Measurements from ENCODE around the gene NMRK2. TPM values are rescaled to one million over a fixed set of nuclear protein-coding genes. Genes with fewer than 3 reads are reported as not detected.
"Not testable (repeated sequence)": the region's sequence is repeated elsewhere in the genome, so short reads cannot be mapped to it uniquely, and the experiment has no call there.

Gene NMRK2
- total RNA-seq, 2 experiments from 2014 or later = not detected

DNA sequence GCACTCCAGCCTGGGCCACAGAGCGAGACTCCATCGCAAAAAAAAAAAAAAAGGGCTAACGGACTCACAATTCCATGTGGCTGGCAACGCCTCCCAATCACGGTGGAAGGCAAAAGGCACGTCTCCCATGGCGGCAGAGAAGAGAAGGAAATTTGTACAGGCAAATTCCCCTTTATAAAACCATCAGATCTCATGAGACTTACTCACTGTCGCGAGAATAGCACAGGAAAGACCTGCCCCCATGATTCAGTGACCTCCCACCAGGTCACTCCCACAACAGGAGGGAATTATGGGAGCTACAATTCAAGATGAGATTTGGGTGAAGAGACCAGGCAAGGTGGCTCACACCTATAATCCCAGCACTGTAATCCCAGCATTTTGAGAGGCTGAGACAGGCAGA, 18.7 kb upstream of the NMRK2 start:
- Mint-ChIP-seq H3K27ac (no peak overlapping the region), H3K27me3 (peaks cover 5% of the 10 kb centered on the region), H3K9me3 (peaks cover 3% of the 10 kb centered on the region), H3K4me1 (no peaks in the 10 kb centered on the region), H3K4me3 (no peak overlapping the region), H3K36me3 (no peaks in the 10 kb centered on the region)
- no peak for DNase-seq

DNA sequence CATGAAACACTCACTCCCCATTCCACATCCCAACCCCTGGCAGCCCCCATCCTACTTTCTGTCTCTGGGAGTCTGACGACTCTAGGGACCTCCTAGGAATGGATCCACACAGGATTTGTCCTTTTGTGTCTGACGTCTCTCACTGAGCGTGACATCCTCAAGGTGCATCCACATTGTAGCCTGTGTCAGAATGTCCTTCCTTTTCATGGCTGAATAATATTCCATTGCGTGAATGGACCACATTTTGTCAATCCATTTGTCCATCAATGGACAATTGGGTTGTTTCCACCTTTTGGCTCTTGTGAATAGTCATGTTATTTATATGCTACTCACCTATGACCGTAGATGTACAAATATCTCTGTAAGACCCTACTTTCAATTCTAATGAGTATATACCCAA, 16.8 kb upstream of the NMRK2 start:
- Mint-ChIP-seq H3K4me1 (no peaks in the 10 kb centered on the region), H3K36me3 (no peaks in the 10 kb centered on the region), H3K27me3 (peaks cover 9% of the 10 kb centered on the region), H3K4me3 (no peak overlapping the region), H3K9me3 (peaks cover 4% of the 10 kb centered on the region), H3K27ac (no peak overlapping the region)
- no peak for DNase-seq

DNA sequence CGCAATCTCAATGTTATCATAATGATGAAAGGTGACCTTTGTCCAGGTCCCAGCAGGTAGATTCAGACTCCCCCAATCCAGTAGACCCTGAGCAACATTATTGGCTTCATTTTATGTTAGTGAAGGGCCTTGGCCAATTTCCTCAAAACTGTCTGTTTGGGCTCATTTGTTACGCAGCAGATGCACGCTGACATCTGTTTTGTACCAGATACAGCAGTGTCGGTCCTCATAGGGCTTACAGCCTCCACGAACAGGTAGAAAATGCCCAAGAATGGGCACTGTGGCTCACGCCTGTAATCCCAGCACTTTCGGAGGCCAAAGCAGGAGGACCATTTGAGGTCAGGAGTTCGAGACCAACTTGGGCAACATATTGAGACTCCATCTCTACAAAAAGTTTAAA, 13.1 kb upstream of the NMRK2 start:
- H3K36me3 Mint-ChIP-seq = no peaks in the 10 kb centered on the region
- no peaks in the 10 kb centered on the region for H3K4me1 Mint-ChIP-seq
- H3K9me3 Mint-ChIP-seq = peaks cover 9% of the 10 kb centered on the region
- no peak overlapping the region for H3K4me3 Mint-ChIP-seq
- DNase-seq = no peak
- H3K27ac Mint-ChIP-seq = no peak overlapping the region
- peaks cover 9% of the 10 kb centered on the region for H3K27me3 Mint-ChIP-seq

DNA sequence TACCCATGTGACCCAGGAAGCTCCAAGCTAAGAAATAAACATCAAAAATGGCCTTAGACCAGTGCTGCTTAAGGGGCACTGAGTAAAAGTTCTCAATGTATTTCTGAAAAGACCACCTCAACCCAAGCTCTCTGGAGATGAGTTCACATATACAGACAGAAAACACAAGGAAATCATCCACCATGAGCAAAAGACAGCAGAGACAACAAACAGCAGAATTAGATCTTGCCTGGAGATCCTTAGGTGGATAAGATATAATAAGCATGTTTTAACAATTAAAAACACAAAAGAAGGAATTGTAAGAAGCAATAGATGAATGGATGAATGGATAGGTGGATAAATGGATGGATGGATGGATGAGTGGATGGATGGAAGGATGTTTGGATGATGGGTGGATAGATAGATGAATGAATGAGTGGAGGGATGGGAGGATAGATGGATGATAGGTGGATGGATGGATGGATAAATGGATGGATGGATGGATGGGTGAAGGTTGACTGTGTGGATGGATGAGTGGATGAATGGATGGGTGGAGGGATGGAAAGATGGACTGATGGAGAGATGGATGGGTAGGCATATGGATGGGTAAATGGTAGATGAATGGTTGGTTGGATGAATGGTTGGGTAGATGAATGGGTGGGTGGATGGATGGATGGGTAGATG, 9.6 kb upstream of the NMRK2 start:
- DNase-seq = no peak
- no peaks in the 10 kb centered on the region for H3K4me1 Mint-ChIP-seq
- no peak overlapping the region for H3K4me3 Mint-ChIP-seq
- H3K9me3 Mint-ChIP-seq = peaks cover 10% of the 10 kb centered on the region
- no peaks in the 10 kb centered on the region for H3K36me3 Mint-ChIP-seq
- peaks cover 9% of the 10 kb centered on the region for H3K27me3 Mint-ChIP-seq
- no peak overlapping the region for H3K27ac Mint-ChIP-seq

DNA sequence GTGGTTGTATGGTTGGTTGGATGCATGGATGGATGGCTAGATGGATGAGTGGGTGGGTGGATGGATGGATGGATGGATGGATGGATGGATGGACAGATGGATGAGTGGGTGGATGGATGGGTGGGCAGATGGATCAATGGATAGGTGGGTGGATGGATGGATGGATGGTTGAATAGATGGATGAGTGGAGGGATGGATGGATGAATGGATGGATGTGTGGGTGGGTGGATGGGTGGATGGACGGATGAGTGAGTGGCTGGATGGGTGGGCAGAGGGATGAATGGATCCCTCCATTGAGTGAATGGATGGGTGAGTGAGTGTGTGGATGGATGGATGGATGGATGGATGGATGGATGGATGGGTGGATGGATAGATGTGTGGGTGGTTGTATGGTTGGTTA, 9.0 kb upstream of the NMRK2 start:
- Mint-ChIP-seq H3K36me3 (no peaks in the 10 kb centered on the region), H3K27ac (no peak overlapping the region), H3K4me1 (no peaks in the 10 kb centered on the region), H3K4me3 (no peak overlapping the region), H3K27me3 (peaks cover 9% of the 10 kb centered on the region), H3K9me3 (peaks cover 10% of the 10 kb centered on the region)
- DNase-seq = no peak

DNA sequence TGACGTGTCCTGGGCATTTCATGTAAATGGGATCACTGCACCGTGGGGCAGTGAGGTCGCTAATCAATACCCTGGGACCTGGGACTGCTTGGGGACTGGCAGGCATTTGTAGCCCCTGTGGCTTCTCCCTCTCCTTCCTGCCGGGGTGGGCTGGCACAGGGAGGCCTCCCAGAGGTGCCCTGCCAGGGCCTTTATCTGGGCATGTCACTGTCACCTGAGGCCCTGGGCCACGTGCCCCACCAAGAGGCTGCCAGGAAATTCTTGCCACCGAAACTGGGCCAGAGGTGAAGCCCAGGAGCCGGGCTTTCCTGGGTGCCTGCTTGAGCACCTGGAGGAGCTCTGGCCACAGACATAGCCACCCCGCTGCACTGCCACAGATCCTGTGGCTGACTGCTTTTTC, 1.8 kb upstream of the NMRK2 start:
- Mint-ChIP-seq H3K4me1 (no peaks in the 10 kb centered on the region), H3K4me3 (no peak overlapping the region), H3K27me3 (peaks cover 32% of the 10 kb centered on the region), H3K9me3 (no peaks in the 10 kb centered on the region), H3K27ac (no peak overlapping the region), H3K36me3 (no peaks in the 10 kb centered on the region)
- DNase-seq = no peak

DNA sequence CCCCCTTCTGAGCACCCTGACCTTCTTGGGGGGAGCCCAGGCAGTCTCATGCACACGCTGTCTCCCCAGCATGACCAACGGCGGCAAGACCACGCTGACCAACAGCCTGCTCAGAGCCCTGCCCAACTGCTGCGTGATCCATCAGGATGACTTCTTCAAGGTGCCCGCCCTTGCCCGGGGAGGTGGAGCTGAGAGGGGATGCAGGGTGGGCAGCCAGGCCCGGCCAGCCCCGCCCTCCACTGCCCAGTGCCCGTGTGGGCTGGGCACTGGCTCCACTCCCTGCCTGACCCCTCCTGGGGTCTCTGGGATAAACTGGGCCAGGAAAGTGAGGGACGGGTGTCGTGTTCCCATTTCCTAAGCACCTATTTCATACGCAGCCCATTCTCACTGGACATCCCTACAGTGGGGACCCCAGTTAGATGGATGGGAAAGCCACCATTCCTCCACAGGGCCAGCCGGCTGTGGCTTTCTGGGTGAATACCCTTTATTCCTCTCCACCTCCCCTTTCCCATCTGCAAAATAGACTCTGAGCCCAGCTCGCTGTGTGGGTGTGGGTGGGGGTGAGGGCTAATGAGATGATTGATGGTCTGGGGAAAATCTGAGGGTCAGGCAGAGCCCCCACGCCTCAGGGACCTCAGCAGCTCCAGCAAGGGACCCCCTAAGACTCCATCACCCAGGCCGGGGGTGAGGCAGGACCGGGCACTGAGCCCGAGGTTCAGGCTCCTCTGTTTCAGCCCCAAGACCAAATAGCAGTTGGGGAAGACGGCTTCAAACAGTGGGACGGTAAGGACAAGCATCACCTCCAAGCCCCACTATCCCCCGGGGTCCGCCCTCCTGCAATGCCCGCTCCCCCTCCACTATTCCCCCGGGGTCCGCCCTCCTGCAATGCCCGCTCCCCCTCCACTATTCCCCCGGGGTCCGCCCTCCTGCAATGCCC, 3.9 kb downstream of the NMRK2 start:
- H3K4me1 Mint-ChIP-seq = no peaks in the 10 kb centered on the region
- H3K36me3 Mint-ChIP-seq = no peaks in the 10 kb centered on the region

DNA sequence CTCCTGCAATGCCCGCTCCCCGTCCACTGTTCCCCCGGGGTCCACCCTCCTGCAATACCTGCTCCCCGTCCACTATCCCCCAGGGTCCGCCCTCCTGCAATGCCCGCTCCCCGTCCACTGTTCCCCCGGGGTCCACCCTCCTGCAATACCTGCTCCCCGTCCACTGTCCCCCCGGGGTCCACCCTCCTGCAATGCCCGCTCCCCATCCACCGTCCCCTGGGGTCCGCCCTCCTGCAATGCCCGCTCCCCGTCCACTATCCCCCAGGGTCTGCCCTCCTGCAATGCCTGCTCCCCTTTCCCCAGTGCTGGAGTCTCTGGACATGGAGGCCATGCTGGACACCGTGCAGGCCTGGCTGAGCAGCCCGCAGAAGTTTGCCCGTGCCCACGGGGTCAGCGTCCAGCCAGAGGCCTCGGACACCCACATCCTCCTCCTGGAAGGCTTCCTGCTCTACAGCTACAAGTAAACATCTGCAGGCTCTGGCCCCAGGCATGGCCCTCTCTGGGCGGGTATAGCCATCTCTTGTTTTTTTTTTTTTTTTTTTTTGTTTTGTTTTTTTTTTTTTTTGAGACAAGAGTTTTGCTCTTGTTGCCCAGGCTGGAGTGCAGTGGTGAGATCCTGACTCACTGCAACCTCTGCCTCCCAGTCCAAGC, 5.6 kb downstream of the NMRK2 start:
- H3K27ac Mint-ChIP-seq, DNase-seq, H3K4me1 Mint-ChIP-seq, H3K36me3 Mint-ChIP-seq, H3K4me3 Mint-ChIP-seq, H3K9me3 Mint-ChIP-seq: not testable (repeated sequence)
- peaks cover 20% of the 10 kb centered on the region for H3K27me3 Mint-ChIP-seq

More for the DNA sequence above, 3.9 kb downstream of the NMRK2 start:
- Mint-ChIP-seq H3K4me3 (no peak overlapping the region), H3K9me3 (no peaks in the 10 kb centered on the region), H3K27ac (no peak overlapping the region), H3K27me3 (peaks cover 28% of the 10 kb centered on the region)
- no peak for DNase-seq

DNA sequence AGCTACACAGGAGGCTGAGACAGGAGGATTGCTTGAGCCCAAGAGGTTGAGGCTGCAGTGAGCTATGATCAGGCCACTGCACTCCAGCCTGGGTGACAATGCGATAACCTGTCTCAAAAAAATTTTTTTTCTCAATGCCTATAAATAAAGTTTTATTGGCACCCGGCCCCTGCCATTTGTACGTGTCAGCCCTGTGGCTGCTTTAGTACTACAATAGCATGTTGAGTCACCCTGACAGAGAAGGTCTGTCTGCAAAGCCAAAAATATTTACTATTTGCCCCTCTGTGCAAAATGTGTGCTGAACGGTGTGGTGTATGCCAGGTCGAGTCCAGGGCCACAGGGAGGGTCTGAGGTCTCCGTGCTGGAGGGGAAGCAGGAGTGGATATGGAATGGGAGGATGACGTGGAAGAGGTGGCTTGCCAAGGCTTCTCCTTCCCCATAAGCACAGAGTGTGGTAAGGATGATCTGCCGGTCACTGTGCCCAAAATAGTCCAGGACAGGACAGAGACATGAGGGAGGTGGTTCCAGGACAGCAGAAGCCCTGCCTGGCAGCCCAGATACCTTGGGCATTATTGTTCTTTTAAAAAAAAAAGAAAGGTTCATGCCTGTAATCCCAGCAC, 10.0 kb downstream of the NMRK2 start:
- no peaks in the 10 kb centered on the region for H3K36me3 Mint-ChIP-seq
- no peak overlapping the region for H3K27ac Mint-ChIP-seq
- H3K4me3 Mint-ChIP-seq = no peak overlapping the region
- H3K4me1 Mint-ChIP-seq = no peaks in the 10 kb centered on the region
- no peaks in the 10 kb centered on the region for H3K27me3 Mint-ChIP-seq
- DNase-seq = no peak
- H3K9me3 Mint-ChIP-seq = no peaks in the 10 kb centered on the region

DNA sequence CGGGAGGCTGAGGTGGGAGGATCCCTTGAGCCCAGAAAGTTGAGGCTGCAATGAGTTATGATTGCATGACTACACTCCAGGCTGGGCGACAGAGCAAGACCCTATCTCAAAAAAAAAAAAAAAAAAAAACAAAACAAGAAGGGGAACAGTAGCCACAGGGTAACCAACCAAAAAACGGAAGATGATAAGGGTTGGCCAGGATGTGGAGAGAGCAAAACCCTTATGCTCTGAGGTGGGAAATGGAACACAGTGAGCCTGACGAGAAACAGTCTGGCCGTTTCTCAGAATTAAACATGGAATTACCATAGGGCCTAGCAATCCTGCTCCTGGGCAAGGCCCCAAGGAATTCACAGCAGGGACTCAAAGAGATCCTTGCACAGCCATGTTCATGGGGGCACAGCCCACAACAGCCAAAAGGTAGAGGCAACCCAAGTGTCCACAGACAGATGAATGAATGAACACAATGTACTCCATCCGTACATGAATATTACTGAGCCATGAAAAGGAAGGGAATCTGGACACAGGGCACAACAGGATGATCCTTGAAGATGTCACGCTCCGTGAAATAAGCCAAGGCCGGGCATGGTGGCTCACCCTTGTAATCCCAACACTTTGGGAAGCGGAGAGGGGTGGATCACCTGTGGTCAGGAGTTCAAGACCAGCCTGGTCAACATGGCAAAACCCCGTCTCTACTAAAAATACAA, 11.3 kb downstream of the NMRK2 start:
- Mint-ChIP-seq H3K4me3 (no peak overlapping the region), H3K4me1 (no peaks in the 10 kb centered on the region), H3K27ac (no peak overlapping the region), H3K27me3 (no peaks in the 10 kb centered on the region), H3K9me3 (no peaks in the 10 kb centered on the region), H3K36me3 (no peaks in the 10 kb centered on the region)
- no peak for DNase-seq

DNA sequence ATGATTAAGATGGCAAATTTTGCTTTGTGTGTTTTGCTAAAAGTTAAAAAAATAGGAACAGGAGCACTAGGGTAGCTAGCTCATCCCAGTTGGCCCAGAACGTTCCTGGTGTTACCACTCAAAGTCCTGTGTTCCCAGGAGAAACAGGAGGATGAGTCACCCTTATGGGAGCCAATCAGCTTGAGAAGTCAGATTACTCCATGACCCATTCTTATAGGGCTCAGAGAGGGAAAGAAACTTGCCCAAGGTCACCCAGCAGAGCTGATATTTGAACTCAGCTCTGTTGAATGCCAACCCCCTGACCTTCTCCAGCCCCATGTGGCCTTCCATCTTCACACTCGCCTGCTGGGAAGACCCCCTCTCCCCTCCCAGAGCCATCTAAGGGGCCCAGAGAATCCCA, 13.0 kb downstream of the NMRK2 start:
- no peaks in the 10 kb centered on the region for H3K9me3 Mint-ChIP-seq

DNA sequence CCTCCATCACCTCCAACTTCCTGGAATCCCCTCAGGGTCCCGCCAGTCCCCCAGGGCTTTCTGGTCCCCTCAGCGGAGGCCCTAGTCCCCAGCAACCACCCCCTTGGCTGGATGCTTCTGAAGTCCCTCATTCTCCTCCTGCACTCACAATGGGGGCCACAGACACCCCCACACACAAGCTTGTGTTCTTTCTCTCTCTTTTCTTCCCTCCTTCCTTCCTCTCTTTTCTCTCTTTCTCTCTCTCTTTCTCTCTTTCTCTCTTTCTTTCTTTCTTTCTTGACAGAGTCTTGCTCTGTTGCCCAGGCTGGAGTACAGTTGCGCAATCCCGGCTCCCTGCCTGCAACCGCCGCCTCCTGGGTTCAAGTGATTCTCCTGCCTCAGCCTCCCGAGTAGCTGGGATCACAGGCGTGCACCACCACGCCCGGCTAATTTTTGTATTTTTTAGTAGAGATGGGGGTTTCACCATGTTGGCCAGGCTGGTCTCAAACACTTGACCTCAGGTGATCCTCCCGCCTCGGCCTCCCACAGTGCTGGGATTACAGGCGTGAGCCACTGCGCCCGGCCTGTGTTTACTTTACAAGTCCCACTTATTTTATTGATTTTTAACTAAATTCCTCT, 14.6 kb downstream of the NMRK2 start:
- H3K27me3 Mint-ChIP-seq, H3K9me3 Mint-ChIP-seq, H3K27ac Mint-ChIP-seq, H3K36me3 Mint-ChIP-seq, H3K4me3 Mint-ChIP-seq, DNase-seq, H3K4me1 Mint-ChIP-seq: not testable (repeated sequence)

More for the DNA sequence above, 13.0 kb downstream of the NMRK2 start:
- peaks cover under 1% of the 10 kb centered on the region for H3K4me1 Mint-ChIP-seq
- no peak overlapping the region for H3K4me3 Mint-ChIP-seq
- DNase-seq = no peak
- no peak overlapping the region for H3K27ac Mint-ChIP-seq
- no peaks in the 10 kb centered on the region for H3K36me3 Mint-ChIP-seq
- no peaks in the 10 kb centered on the region for H3K27me3 Mint-ChIP-seq

DNA sequence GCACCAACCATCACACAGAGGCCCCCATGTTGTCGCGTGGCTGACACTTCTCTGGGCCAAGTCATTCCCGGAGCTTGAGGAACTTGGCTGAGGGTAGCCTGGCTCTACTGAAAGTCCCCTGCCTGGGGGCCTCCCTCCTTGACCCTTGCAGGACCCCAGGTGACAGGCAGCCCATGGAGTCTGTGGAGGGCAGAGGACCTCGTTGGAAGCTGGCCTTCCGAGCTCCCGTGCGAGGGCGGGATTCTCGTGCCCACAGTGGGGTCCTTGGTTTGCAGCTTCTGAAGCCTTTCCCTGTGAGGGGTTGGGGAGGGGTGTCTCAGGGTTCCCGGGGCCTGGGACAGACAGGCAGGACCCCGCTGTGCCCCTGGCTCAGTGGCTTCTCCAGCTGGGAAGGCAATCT, 16.4 kb downstream of the NMRK2 start:
- Mint-ChIP-seq H3K27me3 (no peaks in the 10 kb centered on the region), H3K4me3 (no peak overlapping the region), H3K9me3 (no peaks in the 10 kb centered on the region), H3K4me1 (peaks cover 6% of the 10 kb centered on the region), H3K27ac (no peak overlapping the region), H3K36me3 (no peaks in the 10 kb centered on the region)
- DNase-seq = no peak

All from activated naive CD8-positive, alpha-beta T cell treated with anti-CD3 and anti-CD28 coated beads for 36 hours (primary cell).